Measurements from ENCODE around the gene CDT1.
"Not testable (repeated sequence)": the region's sequence is repeated elsewhere in the genome, so short reads cannot be mapped to it uniquely, and the experiment has no call there.

Gene CDT1

GRCh38 chr16:88817785-88818574, 14.4 kb downstream of the CDT1 start:
- DNase-seq (ENCODE audit: low spot score): no peak

GRCh38 chr16:88818575-88818874, 14.9 kb downstream of the CDT1 start:
- DNase-seq (ENCODE audit: low spot score): no peak

DNA sequence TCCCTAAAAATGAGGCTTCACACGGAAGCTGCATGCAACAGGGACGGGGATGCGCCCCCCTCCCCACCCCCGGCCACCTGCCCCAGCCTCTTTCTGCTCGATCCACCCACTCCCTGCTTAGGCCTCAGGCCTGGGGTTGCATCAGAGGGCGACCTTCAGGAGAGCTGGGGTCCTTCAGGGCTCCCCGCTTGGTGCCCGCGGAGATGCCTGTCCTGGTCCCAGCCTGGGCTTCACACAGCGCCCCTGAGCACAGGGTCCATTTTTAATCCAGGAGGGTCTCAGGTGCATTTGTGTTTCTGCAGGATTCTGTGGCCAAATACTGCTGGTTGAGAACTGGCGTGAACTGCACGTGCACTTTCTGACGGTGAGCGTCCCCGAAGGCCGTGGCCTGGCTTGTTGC, 15.5 kb downstream of the CDT1 start:
- no peak for DNase-seq (ENCODE audit: low spot score)

GRCh38 chr16:88820385-88821025, 16.9 kb downstream of the CDT1 start:
- no peak for DNase-seq (ENCODE audit: low spot score)

GRCh38 chr16:88821168-88821850, 17.7 kb downstream of the CDT1 start:
- DNase-seq (ENCODE audit: low spot score): no peak

- no peak for DNase-seq (ENCODE audit: low spot score)
Observed at GRCh38 chr16:88822281-88823040, 18.9 kb downstream of the CDT1 start.

DNA sequence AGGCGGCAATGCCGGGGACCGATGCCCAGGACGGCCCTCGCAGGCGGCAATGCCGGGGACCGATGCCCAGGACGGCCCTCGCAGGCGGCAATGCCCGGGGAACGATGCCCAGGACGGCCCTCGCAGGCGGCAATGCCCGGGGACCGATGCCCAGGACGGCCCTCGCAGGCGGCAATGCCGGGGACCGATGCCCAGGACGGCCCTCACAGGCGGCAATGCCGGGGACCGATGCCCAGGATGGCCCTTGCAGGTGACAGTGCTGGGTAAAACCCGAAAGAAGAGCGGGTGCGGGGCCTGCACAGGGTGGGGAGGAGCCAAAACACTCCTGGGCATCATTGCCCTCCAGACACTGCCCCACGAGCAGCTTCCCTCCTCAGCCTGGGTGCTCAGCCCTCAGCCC, 20.1 kb downstream of the CDT1 start:
- not testable (repeated sequence) for DNase-seq (ENCODE audit: low spot score)

GRCh38 chr16:88824256-88825077, 20.9 kb downstream of the CDT1 start:
- no peak for DNase-seq (ENCODE audit: low spot score)

GRCh38 chr16:88825146-88825545, 21.6 kb downstream of the CDT1 start:
- no peak for DNase-seq (ENCODE audit: low spot score)

DNA sequence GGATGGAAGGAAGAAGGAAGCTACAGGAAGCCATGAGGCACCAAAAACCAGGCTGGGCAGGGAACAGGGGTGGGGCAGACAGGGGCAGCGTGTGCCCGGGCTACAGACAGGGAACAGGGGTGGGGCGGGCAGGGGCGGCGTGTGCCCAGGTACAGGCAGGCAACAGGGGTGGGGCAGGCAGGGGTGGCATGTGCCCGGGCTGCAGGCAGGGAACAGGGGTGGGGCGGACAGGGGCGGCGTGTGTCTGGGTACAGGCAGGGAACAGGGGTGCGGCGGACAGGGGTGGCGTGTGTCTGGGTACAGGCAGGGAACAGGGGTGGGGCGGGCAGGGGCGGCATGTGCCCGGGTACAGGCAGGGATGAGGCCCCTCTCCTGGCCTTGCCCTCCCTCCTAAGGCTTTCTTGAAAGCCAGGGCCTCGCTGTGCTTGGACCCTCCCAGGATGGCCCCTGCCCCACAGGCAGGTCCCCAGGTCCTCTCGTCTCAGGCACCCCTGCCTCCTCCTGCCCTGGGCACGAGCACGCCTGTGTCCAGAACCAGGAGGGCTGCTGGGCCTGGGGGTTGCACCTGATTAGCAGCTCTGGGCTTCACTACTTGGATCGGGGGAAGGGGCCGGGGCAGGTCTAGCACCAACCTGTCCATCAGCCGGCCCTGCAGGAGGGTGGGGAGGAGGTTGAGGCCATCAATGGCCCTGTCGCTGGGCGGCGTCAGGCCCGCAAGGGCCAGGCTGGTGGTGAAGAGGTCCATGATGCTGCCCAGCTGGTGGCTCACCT, 22.7 kb downstream of the CDT1 start:
- DNase-seq (ENCODE audit: low spot score): no peak

- DNase-seq (ENCODE audit: low spot score): no peak
Observed at GRCh38 chr16:88827727-88828126, 24.1 kb downstream of the CDT1 start.

DNA sequence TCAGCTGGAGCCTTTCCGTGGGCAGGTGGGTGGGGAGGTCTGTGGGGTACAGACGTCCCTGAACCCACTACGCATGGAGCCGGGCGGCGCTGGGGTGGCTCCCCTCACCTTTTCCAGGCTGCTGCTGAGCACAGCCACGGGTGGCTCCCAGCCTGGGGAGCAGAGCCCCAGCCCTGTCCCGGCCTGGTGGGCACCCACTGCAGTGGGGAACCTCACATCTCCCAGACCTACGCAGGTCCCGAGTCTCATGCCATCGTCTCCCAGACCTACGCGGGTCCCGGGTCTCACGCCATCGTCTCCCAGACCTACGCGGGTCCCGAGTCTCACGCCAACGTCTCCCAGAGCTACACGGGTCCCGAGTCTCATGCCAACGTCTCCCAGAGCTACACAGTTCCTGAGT, 25.1 kb downstream of the CDT1 start:
- no peak for DNase-seq (ENCODE audit: low spot score)

DNA sequence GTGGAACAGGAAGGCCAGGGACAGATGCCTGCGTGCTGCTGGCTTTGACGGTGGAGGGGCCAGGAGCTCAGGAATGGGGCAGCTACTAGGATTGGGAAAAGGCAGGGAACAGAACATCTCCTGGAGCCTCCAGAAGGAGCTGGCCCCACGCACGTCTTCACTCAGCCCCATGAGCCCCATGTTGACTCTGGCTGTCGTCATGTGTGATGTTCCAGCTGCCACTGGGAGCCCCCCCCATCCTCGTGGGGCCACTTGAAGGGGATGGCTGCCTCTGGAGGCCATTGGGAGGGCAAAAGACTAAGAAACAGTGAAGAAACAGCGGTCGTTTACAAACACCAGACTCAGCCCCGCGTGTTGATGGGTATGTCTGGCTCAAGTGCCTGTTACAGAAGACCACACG, 26.7 kb downstream of the CDT1 start:
- no peak for DNase-seq (ENCODE audit: low spot score)

DNA sequence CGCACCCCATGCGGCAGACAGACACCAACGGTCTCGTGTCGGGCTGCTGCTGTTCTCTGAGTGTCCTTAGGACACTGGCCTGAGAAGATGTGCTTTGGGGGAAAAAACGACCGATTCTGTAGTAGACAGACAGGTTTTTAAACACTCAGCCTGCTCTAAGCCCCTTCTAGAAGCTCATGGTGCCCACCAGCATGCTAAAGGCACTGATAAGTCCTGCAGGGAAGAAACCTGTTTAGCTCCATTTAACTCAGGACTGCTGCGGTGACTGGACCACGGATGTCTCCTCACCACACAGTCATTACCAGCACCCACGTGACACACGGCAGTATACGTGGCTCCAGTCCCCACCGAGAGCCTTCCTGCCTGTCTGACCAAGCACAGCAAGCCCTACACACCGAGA, 27.2 kb downstream of the CDT1 start:
- DNase-seq (ENCODE audit: low spot score): no peak

DNA sequence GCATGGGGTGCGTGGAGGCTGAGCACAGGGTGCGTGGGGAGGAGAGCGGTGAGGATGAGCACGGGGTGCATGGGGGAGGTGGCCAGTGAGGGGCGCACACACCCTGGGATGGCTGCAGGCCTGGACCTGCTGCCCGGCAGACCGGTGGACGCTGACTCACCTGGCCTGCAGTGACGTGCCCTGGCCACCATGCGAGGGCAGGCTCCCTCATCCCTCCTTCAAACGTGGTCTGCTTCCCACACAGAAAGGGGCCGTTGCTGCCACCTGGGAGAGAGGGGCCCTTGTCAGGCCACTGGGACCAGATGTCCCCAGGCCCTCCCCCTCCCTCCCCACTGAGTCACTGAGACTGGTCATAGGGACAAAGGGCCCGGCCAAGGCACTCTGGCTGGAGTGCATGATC, 28.2 kb downstream of the CDT1 start:
- no peak for DNase-seq (ENCODE audit: low spot score)

GRCh38 chr16:88833086-88833485, 29.5 kb downstream of the CDT1 start:
- DNase-seq (ENCODE audit: low spot score): no peak

DNA sequence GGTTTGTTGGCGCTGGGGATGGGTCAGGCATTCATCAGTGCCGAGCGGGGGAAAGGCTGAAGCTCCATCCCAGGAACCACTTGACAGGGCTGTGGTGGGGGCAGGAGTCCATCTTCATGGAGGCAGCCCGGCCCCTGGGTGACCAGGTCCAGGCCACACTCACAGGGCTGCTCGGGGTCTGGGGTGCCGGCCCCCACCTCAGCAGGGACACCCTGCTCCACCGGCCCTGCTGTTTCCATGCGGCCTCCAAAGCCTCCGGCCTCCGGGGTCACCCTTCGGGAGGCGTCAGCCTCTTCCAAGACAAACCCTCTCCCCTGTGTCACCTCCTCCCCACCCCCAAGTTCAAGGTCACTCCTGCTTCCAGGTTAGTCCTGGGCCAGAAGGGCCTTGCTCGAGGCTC, 31.1 kb downstream of the CDT1 start:
- DNase-seq (ENCODE audit: low spot score): no peak

- DNase-seq (ENCODE audit: low spot score): no peak
Observed at GRCh38 chr16:88835383-88835782, 31.8 kb downstream of the CDT1 start.

DNA sequence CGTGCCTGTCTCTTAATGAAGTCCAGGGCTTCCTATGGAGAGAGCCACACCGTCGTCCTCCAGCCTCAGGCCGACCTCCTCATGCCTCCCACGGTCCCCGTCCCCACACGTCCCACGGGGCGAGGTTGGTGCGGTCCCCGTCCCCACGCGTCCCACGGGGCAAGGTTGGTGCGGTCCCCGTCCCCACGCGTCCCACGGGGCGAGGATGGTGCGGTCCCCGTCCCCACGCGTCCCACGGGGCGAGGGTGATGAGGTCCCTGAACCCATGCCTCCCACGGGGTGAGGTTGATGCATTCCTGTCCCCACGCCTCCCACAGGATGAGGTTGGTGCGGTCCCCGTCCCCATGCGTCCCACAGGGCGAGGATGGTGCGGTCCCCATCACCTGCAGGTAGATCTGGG, 32.2 kb downstream of the CDT1 start:
- no peak for DNase-seq (ENCODE audit: low spot score)

- no peak for DNase-seq (ENCODE audit: low spot score)
Observed at GRCh38 chr16:88836791-88837190, 33.2 kb downstream of the CDT1 start.

DNA sequence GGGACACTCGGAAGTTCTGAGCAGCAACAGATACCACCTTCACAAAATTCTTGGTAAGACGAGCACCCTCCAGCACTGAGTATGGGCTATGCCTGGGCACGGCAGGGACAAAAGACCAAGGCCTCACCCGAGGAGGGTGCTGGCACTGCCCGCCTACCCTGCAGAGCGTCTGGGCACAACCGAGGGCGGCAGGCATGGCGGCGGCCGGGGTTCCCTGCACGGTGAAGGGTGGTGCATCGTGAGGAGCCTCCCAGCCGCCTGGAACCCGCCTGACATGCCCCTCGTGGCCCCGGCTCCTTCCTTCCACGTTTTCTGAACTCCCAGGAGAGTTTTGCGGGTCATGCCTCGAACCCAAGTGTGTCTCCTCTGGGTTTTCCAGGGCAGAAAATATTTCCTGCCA, 34.2 kb downstream of the CDT1 start:
- no peak for DNase-seq (ENCODE audit: low spot score)

Data from ecto neural progenitor cell (in vitro differentiated cells).